ENCODE results near the gene OR6N1. TPM values are rescaled to one million over a fixed set of nuclear protein-coding genes. Genes with fewer than 3 reads are reported as not detected.

OR6N1 gene, protein sequence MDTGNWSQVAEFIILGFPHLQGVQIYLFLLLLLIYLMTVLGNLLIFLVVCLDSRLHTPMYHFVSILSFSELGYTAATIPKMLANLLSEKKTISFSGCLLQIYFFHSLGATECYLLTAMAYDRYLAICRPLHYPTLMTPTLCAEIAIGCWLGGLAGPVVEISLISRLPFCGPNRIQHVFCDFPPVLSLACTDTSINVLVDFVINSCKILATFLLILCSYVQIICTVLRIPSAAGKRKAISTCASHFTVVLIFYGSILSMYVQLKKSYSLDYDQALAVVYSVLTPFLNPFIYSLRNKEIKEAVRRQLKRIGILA
- not detected in 5 replicates for total RNA-seq (2022; extraction: Qiagen RNA extraction; ENCODE audit: low read depth)

DNA sequence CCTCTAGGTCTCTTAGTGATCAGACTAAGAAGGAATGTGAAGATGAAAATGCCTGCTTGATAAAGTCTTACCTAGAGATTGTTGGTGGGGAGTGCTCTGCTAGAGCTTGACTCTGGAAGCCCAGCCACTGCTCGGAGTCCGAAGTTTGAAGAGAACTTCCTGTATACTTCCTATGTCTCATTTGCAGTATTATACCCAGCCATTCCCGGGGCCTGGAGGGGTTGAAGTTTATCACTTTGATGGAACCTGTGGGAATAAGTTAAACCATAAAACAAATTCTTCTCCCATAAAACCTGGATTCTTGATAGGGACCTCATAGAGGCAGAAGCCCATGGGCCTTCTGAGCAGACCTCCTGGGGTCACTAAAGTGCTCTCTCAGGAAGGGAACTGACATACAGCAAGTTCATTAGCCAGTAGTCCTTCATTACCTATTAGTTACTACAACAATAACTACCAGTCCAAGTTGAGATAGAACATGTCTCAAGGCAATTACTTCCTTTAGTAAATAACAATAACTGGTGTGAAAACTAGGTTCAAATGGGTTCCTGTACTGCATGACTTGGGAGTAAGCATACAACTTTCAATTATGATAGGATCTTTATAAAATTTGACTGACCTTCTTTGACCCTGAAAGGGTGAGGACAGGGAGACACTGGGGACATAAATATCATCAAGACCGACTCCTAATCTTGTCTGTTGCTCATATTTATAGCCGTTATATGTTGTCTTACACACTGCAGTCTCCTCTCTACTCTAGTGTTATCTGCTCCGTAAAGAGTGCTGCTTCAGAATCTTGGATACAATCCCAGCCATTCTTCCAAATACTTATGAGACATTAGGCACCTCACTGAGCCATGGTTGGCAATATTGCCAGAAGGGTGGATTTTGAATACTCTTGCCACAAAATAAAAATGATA lies at the start of gene OR6N1:
TSS of gene OR6N1 (minus strand) at position 246 of the 917 bp plus-strand sequence. CDS start 5,513 bp downstream, outside the sequence.

DNA sequence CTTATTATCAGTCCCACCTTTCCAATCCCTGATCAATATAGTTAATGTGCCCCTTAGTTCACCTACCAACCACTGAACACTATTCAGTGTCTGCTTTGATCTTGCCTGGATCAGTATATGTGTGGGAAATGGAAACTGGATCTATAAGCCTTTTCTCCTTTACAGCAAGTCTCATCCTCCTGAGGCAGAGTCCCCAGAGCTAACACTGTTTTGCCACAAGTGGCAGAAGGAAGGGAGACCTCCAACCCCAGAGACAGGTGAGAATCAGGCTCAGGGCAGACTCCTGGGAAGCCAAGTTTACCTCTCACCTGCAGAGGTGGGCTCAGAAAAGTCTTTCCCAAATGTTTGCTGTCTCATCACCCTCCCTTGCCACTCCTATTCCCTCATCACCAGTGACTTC lies 9.1 kb upstream of the OR6N1 start, which contains the start of gene OR6N2:
TSS of gene OR6N2 (minus strand) at position 101 of the 400 bp plus-strand sequence. CDS start 3,569 bp downstream, outside the sequence.

DNA sequence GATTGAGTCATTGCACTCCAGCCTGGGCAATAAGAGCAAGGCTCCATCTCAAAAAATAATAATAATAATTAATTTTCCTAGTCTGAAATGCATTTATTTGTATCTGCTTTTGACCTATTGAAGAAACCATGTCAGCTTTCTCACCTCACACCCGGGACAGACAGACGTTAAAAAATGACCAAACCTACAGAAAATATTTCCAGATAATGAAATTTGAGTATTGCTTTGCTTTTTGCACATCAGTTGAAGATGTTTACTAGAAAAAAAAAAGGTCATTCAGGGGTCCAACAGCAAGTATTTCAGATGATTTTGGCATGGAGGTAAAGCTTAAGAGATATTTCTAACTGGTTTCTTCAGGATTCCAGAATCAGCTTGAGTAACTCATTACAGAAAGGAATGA lies 17.6 kb downstream of the OR6N1 start, which contains the start of gene OR6K6:
TSS of gene OR6K6 (plus strand) at position 301 of the 400 bp plus-strand sequence. CDS start 168 bp downstream, outside the sequence.

DNA sequence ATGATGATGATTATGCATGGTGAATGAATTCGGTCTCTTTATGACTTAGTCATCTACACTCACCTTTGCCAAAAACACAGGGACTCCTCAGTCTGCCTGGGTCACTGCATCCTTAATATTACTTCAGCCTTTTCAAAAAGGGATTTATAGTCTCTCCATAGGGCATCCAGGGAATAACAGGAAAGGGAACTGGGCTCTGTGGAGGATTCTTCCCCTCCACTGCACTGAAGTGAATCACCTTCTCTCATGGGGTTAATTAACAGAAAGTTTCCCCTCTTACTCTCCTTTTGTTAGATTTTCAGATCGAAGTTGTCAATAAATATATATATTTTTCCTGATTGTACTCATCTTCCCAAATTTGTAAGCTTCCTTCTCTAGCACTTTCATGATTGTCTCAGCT lies 51.4 kb downstream of the OR6N1 start, which contains the start of gene OR6K3:
TSS of gene OR6K3 (minus strand) at position 101 of the 400 bp plus-strand sequence. CDS start 2,605 bp downstream, outside the sequence.

Other genes with a start within 250 kb of the OR6N1 start
- gene OR6Y1, start 217.8 kb downstream of the OR6N1 start, total RNA-seq (2022; extraction: Qiagen RNA extraction; ENCODE audit: low read depth) = not detected in 5 replicates
- not detected in 5 replicates for gene OR6P1, start 201.6 kb downstream of the OR6N1 start, total RNA-seq (2022; extraction: Qiagen RNA extraction; ENCODE audit: low read depth)
- not detected in 5 replicates for gene OR10X1, start 192.3 kb downstream of the OR6N1 start, total RNA-seq (2022; extraction: Qiagen RNA extraction; ENCODE audit: low read depth)
- not detected in 5 replicates for gene OR10Z1, start 166.9 kb downstream of the OR6N1 start, total RNA-seq (2022; extraction: Qiagen RNA extraction; ENCODE audit: low read depth)
- not detected in 5 replicates for gene SPTA1, start 85.5 kb downstream of the OR6N1 start, total RNA-seq (2022; extraction: Qiagen RNA extraction; ENCODE audit: low read depth)
- not detected in 5 replicates for gene OR6K2, start 71.5 kb downstream of the OR6N1 start, total RNA-seq (2022; extraction: Qiagen RNA extraction; ENCODE audit: low read depth)
- not detected in 5 replicates for gene OR6K3, start 51.5 kb downstream of the OR6N1 start, total RNA-seq (2022; extraction: Qiagen RNA extraction; ENCODE audit: low read depth)
- not detected in 5 replicates for gene OR6K6, start 17.5 kb downstream of the OR6N1 start, total RNA-seq (2022; extraction: Qiagen RNA extraction; ENCODE audit: low read depth)
- not detected in 5 replicates for gene OR6N2, start 9.0 kb upstream of the OR6N1 start, total RNA-seq (2022; extraction: Qiagen RNA extraction; ENCODE audit: low read depth)
- gene MNDA, start 59.2 kb upstream of the OR6N1 start, total RNA-seq (2022; extraction: Qiagen RNA extraction; ENCODE audit: low read depth) = not detected in 5 replicates
- gene PYHIN1, start 159.4 kb upstream of the OR6N1 start, total RNA-seq (2022; extraction: Qiagen RNA extraction; ENCODE audit: low read depth) = not detected in 5 replicates
- gene IFI16, start 237.7 kb upstream of the OR6N1 start, total RNA-seq (2022; extraction: Qiagen RNA extraction; ENCODE audit: low read depth) = 3.5 to 4.8 TPM (median 4.0 TPM) in 5 replicates

Measured in A549 treated with GW870086 at 1 μM for 4 hours (cell line).